Liver (tissue), 3 donors: ENCODE measurements around the gene PEX14.

Experiments used
- CTCF ChIP-seq: fragments of 150-350 bp; IDR thresholded peaks from 2 replicates; pipeline ENCODE4 v1.5.1; 2017; ENCODE audit warnings: improper control_type of control experiment, low read depth, low read length; ENCODE audit not compliant: missing input control
- EGR1 ChIP-seq, 2 donors: IDR thresholded peaks; 2 replicates each; pipeline ENCODE4 v1.6.1; 2016 to 2018; ENCODE audit warnings: antibody characterized with exemption in 2 of 2, low read depth in 2 of 2
- FOXA2 ChIP-seq: IDR thresholded peaks from 2 replicates; pipeline ENCODE4 v1.6.1; 2016; ENCODE audit warnings: antibody characterized with exemption
- GABPA ChIP-seq, 2 donors: IDR thresholded peaks in 1 of 2; conservative IDR thresholded peaks in 1 of 2; 2 replicates each; pipeline ENCODE4 v1.6.1; 2016; ENCODE audit warnings: antibody characterized with exemption in 2 of 2, mild to moderate bottlenecking in 1 of 2, moderate library complexity in 1 of 2
- RAD21 ChIP-seq, 2 donors: IDR thresholded peaks; 2 replicates each; pipeline ENCODE4 v1.6.1; 2016; ENCODE audit warnings: antibody characterized with exemption in 2 of 2, mild to moderate bottlenecking in 2 of 2
- SP1 ChIP-seq: IDR thresholded peaks from 2 replicates; pipeline ENCODE4 v1.6.1; 2018; ENCODE audit warnings: antibody characterized with exemption, mild to moderate bottlenecking
- YY1 ChIP-seq: IDR thresholded peaks from 2 replicates; pipeline ENCODE4 v1.6.1; 2016; ENCODE audit warnings: antibody characterized with exemption, mild to moderate bottlenecking
- TF ChIP-seq, protein P1 (sequence below): IDR thresholded peaks from 2 replicates; pipeline ENCODE4 v1.6.1; 2016; ENCODE audit warnings: antibody characterized with exemption, mild to moderate bottlenecking
- TF ChIP-seq, protein P2 (sequence below): IDR thresholded peaks from 2 replicates; pipeline ENCODE4 v1.6.1; 2016; ENCODE audit warnings: antibody characterized with exemption
- donor health status: healthy.
- donor health status: healthy.

DNA sequence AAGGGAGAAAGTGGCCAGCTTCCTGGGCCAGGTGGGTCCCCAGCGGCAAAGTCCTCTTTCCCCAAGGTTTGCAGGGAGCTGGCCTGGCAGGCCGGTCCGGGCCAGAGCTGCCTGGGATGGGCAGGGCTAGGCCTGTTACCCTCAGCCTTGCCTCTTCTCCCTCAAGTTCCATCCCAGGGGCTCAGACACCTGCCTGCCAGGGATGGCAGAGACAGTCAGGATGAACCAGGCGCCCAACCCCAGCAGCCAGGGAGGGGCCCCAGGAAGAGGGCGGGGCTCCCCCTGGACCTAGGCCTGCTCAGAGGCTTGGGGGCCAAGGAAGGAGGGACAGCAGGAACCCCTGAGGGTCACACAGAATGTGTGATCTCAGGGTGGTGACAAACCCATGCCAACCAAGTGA, 201.1 kb downstream of the PEX14 start:
- TF ChIP-seq CTCF: no peak
- no peak for TF ChIP-seq FOXA2
- TF ChIP-seq, protein P1, sequence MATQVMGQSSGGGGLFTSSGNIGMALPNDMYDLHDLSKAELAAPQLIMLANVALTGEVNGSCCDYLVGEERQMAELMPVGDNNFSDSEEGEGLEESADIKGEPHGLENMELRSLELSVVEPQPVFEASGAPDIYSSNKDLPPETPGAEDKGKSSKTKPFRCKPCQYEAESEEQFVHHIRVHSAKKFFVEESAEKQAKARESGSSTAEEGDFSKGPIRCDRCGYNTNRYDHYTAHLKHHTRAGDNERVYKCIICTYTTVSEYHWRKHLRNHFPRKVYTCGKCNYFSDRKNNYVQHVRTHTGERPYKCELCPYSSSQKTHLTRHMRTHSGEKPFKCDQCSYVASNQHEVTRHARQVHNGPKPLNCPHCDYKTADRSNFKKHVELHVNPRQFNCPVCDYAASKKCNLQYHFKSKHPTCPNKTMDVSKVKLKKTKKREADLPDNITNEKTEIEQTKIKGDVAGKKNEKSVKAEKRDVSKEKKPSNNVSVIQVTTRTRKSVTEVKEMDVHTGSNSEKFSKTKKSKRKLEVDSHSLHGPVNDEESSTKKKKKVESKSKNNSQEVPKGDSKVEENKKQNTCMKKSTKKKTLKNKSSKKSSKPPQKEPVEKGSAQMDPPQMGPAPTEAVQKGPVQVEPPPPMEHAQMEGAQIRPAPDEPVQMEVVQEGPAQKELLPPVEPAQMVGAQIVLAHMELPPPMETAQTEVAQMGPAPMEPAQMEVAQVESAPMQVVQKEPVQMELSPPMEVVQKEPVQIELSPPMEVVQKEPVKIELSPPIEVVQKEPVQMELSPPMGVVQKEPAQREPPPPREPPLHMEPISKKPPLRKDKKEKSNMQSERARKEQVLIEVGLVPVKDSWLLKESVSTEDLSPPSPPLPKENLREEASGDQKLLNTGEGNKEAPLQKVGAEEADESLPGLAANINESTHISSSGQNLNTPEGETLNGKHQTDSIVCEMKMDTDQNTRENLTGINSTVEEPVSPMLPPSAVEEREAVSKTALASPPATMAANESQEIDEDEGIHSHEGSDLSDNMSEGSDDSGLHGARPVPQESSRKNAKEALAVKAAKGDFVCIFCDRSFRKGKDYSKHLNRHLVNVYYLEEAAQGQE: no peak
- TF ChIP-seq YY1: no peak
- no peak for TF ChIP-seq SP1
- TF ChIP-seq, protein P2, sequence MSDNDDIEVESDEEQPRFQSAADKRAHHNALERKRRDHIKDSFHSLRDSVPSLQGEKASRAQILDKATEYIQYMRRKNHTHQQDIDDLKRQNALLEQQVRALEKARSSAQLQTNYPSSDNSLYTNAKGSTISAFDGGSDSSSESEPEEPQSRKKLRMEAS: no peak
- no peak for TF ChIP-seq GABPA (IDR thresholded peaks at IDR 0.05 in 1 of 2, conservative IDR thresholded peaks at IDR 0.05 in 1 of 2)
- no peak for TF ChIP-seq EGR1 (IDR thresholded peaks at IDR 0.05; ENCODE audit: low read depth in 2 of 2)
- TF ChIP-seq RAD21 (IDR thresholded peaks at IDR 0.05): no peak
